H1 (cell line): ENCODE measurements around the gene RNU6-1. TPM values are rescaled to one million over a fixed set of nuclear protein-coding genes. Genes with fewer than 3 reads are reported as not detected.

Experiments
- CTCF ChIA-PET: fragments of 300-600 bp; sonication (Branson Sonifier 250); formaldehyde crosslinking; loops from one replicate; lab custom pipeline; 2021; ENCODE audit not compliant: partially characterized antibody; lab: Charles Lee
- POLR2A ChIA-PET: fragments of 300-600 bp; sonication (Branson Sonifier 250); formaldehyde crosslinking; loops from one replicate; lab custom pipeline; 2021; ENCODE audit warnings: inconsistent platforms; ENCODE audit not compliant: partially characterized antibody; lab: Charles Lee
- DNase-seq, 2 experiments: peaks; one replicate each; pipeline versions ENCODE4 v3.0.0 to v3.0.0-alpha.2; 2010 to 2022; ENCODE audit warnings: low spot score in 2 of 2, low read depth in 1 of 2, mixed read lengths in 1 of 2
- FAIRE-seq: peaks from 2 replicates; lab custom pipeline; 2011; peaks lifted over from hg19 to GRCh38; lab: Jason Lieb, UNC
- H2AFZ ChIP-seq: 2 replicates; pipeline ENCODE4 v1.8.1; 2012; ENCODE audit warnings: low read length, inconsistent platforms
- H2AK5ac ChIP-seq: 2 replicates; pipeline ENCODE4 v1.6.1; 2013; ENCODE audit warnings: low read depth, low read length
- H2BK120ac ChIP-seq: replicated peaks from 2 replicates; pipeline ENCODE3; 2013; ENCODE audit warnings: low read depth, low read length, inconsistent platforms
- H2BK12ac ChIP-seq: 2 replicates; pipeline ENCODE4 v1.6.1; 2013; ENCODE audit warnings: low read depth, low read length
- H2BK15ac ChIP-seq: 2 replicates; pipeline ENCODE4 v1.6.1; 2013; ENCODE audit warnings: low read length
- H2BK20ac ChIP-seq: 2 replicates; pipeline ENCODE4 v1.6.1; 2013; ENCODE audit warnings: low read length
- H2BK5ac ChIP-seq: 2 replicates; pipeline ENCODE4 v1.6.1; 2013; ENCODE audit warnings: low read depth, low read length
- H3K14ac ChIP-seq: 2 replicates; pipeline ENCODE4 v1.6.1; 2013; ENCODE audit warnings: inconsistent platforms; ENCODE audit not compliant: insufficient read length
- H3K18ac ChIP-seq: 2 replicates; pipeline ENCODE4 v1.6.1; 2013; ENCODE audit warnings: low read length; ENCODE audit errors: extremely low read depth
- H3K23ac ChIP-seq: 2 replicates; pipeline ENCODE4 v1.6.1; 2013; ENCODE audit warnings: inconsistent platforms; ENCODE audit not compliant: insufficient read length
- H3K23me2 ChIP-seq: 2 replicates; pipeline ENCODE4 v1.6.1; 2013; ENCODE audit warnings: low read depth, low read length
- H3K27ac ChIP-seq: 2 replicates; pipeline ENCODE4 v1.6.1; 2011; ENCODE audit warnings: low read depth, low read length, inconsistent platforms
- H3K27me3 ChIP-seq, 4 experiments: replicated peaks in 1 of 4; 1 replicate in 1 of 4; 2 replicates in 3 of 4; pipeline versions ENCODE4 v1.6.1 to v1.8.1; 2011 to 2013; ENCODE audit warnings: low read length in 3 of 4, mild to moderate bottlenecking in 3 of 4, inconsistent platforms in 2 of 4, mixed read lengths in 2 of 4, moderate library complexity in 1 of 4; ENCODE audit not compliant: control insufficient read depth in 3 of 4, insufficient read depth in 3 of 4; ENCODE audit errors: extremely low read depth in 1 of 4
- H3K36me3 ChIP-seq, 4 experiments: 2 replicates each; pipeline versions ENCODE4 v1.6.1 to v1.8.1; 2011 to 2013; ENCODE audit warnings: mild to moderate bottlenecking in 4 of 4, low read length in 3 of 4, moderate library complexity in 2 of 4, control low read depth in 1 of 4, inconsistent platforms in 1 of 4; ENCODE audit not compliant: insufficient read depth in 4 of 4, control insufficient read depth in 2 of 4
- H3K4ac ChIP-seq: replicated peaks from 2 replicates; pipeline ENCODE3; 2013; ENCODE audit warnings: low read length, low read depth, mixed read lengths, inconsistent platforms; ENCODE audit not compliant: insufficient read length
- H3K4me1 ChIP-seq, 4 experiments: replicated peaks in 1 of 4; 1 replicate in 1 of 4; 2 replicates in 3 of 4; pipeline versions ENCODE4 v1.6.1 to v1.8.1; 2011 to 2013; ENCODE audit warnings: low read length in 3 of 4, inconsistent platforms in 2 of 4, mixed read lengths in 1 of 4; ENCODE audit not compliant: insufficient read depth in 4 of 4, control insufficient read depth in 3 of 4
- H3K4me2 ChIP-seq, 2 experiments: 2 replicates each; pipeline versions ENCODE4 v1.6.1 to v1.8.1; 2011 to 2013; ENCODE audit warnings: low read depth in 2 of 2, low read length in 2 of 2, control low read depth in 1 of 2, inconsistent platforms in 1 of 2, mild to moderate bottlenecking in 1 of 2; ENCODE audit not compliant: insufficient read depth in 1 of 2
- H3K4me3 ChIP-seq, 4 experiments: fragments of 200-600, 300-600 bp in 1 of 4; sonication (generic), shearing (Covaris generic), sonication (Bioruptor Twin) in 1 of 4; 2 replicates each; pipeline versions ENCODE4 v1.5.1 to v1.8.1; 2011 to 2016; ENCODE audit warnings: low read length in 4 of 4, low read depth in 3 of 4, control low read depth in 2 of 4, inconsistent platforms in 2 of 4, mild to moderate bottlenecking in 2 of 4, mixed read lengths in 1 of 4, moderate library complexity in 1 of 4; ENCODE audit not compliant: insufficient read depth in 2 of 4; ENCODE audit errors: extremely low read depth in 1 of 4
- H3K56ac ChIP-seq: replicated peaks from 2 replicates; pipeline ENCODE3; 2013; ENCODE audit warnings: low read depth, mild to moderate bottlenecking, mixed read lengths, low read length, inconsistent platforms; ENCODE audit not compliant: insufficient read length
- H3K79me1 ChIP-seq: 2 replicates; pipeline ENCODE4 v1.6.1; 2013; ENCODE audit warnings: low read depth, low read length, control low read depth
- H3K79me2 ChIP-seq, 2 experiments: 2 replicates each; pipeline versions ENCODE4 v1.6.1 to v1.8.1; 2012 to 2013; ENCODE audit warnings: low read length in 2 of 2, mild to moderate bottlenecking in 2 of 2, inconsistent platforms in 1 of 2; ENCODE audit not compliant: insufficient read depth in 2 of 2, control insufficient read depth in 1 of 2
- H3K9ac ChIP-seq, 4 experiments: replicated peaks in 1 of 4; 1 replicate in 1 of 4; 2 replicates in 3 of 4; pipeline versions ENCODE4 v1.6.1 to v1.8.1; 2011 to 2013; ENCODE audit warnings: low read depth in 3 of 4, low read length in 3 of 4, control low read depth in 2 of 4, mild to moderate bottlenecking in 2 of 4, moderate library complexity in 2 of 4, inconsistent platforms in 1 of 4; ENCODE audit errors: extremely low read depth in 1 of 4
- H3K9me3 ChIP-seq, 2 experiments: 2 replicates each; pipeline versions ENCODE4 v1.6.1 to v1.8.1; 2012 to 2013; ENCODE audit warnings: mild to moderate bottlenecking in 2 of 2, moderate library complexity in 2 of 2, control low read depth in 1 of 2, inconsistent platforms in 1 of 2, low read depth in 1 of 2, low read length in 1 of 2, mixed read lengths in 1 of 2; ENCODE audit not compliant: insufficient read depth in 2 of 2
- H4K20me1 ChIP-seq, 2 experiments: replicated peaks in 1 of 2; 2 replicates each; pipeline versions ENCODE3 to v1.8.1; 2011 to 2013; ENCODE audit warnings: inconsistent platforms in 2 of 2, low read length in 2 of 2, mild to moderate bottlenecking in 1 of 2; ENCODE audit not compliant: insufficient read depth in 2 of 2, control insufficient read depth in 1 of 2
- H4K5ac ChIP-seq: 2 replicates; pipeline ENCODE4 v1.6.1; 2013; ENCODE audit warnings: low read length, low read depth, mixed read lengths, inconsistent platforms; ENCODE audit not compliant: insufficient read length
- H4K8ac ChIP-seq: 2 replicates; pipeline ENCODE4 v1.8.0; 2013; ENCODE audit warnings: mild to moderate bottlenecking, moderate library complexity, low read length, inconsistent platforms; ENCODE audit not compliant: insufficient read depth; ENCODE audit errors: extremely low read depth
- H4K91ac ChIP-seq: replicated peaks from 2 replicates; pipeline ENCODE3; 2013; ENCODE audit warnings: low read length, mixed read lengths, inconsistent platforms; ENCODE audit not compliant: insufficient read length
- JUN ChIP-seq: IDR thresholded peaks from 2 replicates; pipeline ENCODE4 v1.6.1; 2011; ENCODE audit warnings: low read depth, mild to moderate bottlenecking, improper control_type of control experiment, low read length
- WGBS, 2 experiments: shearing (Covaris generic) in 1 of 2; methylation state at CpG; one replicate each; pipeline versions ENCODE4 v1.1.6 to v1.1.7; 2013 to 2015; ENCODE audit warnings: low lambda C conversion rate in 2 of 2, mixed read lengths in 2 of 2, inconsistent platforms in 1 of 2, low coverage in 1 of 2, missing lambda C conversion rate in 1 of 2; ENCODE audit not compliant: insufficient replicate concordance in 2 of 2, insufficient coverage in 1 of 2, insufficient read length in 1 of 2; ENCODE audit errors: extremely low coverage in 1 of 2, missing lambda C conversion rate in 1 of 2; 5-methylcytosine and 5-hydroxymethylcytosine counted together
- polyA plus RNA-seq, 7 experiments: library from polyadenylated mRNA; depleted of rRNA in 3 of 7; stranded (reverse) in 5 of 7; unstranded in 2 of 7; fragments of >200 nt in 5 of 7; fragments of 200-250 nt in 2 of 7; gene quantifications; 1 replicate in 5 of 7; 2 replicates in 1 of 7; 4 replicates in 1 of 7; pipeline versions ENCODE4 v1.2.1 to v1.2.3, GENCODE V29; 2011 to 2013; ENCODE audit warnings: missing spikeins in 2 of 7, mixed read lengths in 2 of 7
- total RNA-seq: library from RNA; stranded (reverse); fragmentation: NEBNext Ultra II Directional; extraction: Animal tissue kit (Norgen Biotek cat#: 25700); gene quantifications from 2 replicates; pipeline ENCODE4 v1.2.1, GENCODE V29; 2021

RNU6-1 gene
- total and polyA plus RNA-seq, 2 of the 8 experiments (the other 6 are each of a cell fraction or from before 2014, with no cell fraction given), result not detected

DNA sequence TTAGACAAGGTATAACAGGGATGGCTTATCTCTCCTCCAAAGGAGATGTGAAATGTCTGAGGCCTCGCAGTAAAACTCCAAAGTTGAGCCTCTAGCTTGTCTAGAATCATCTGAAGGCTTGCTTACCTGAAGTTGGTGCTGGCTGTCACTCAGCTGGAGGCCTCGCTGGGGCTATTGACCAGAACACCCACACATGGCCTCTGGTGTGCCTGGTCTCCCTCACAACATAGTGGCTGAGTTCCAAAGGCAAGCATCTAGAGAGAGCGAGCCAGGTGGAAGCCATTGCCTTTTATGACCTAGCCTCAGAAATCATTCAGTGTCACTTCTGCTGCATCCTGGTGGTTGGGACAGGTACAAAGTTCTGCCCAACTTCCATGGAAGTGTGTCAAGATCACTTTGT, 17.4 kb upstream of the RNU6-1 start:
- ChIA-PET CTCF (no interaction called here), POLR2A (interaction anchor here (0.6 kb wide), 1 partner anchor 167 kb away, joined by 3 read pairs; no protein-coding TSS in a partner anchor)
- no peak overlapping the region for H2AK5ac ChIP-seq
- H2BK5ac ChIP-seq, result no peak overlapping the region; the same call in 1 of the 2 replicates
- H3K27me3 ChIP-seq, result peaks cover 0 to 2% (median 0%) of the 10 kb centered on the region in 4 experiments; a peak in 1 of 7 replicates
- WGBS, 2 experiments, result 97% methylated on average over 3 of the region's 3 CpGs; no CpG with 5 or more reads in 1 of the 2 experiments
- H4K20me1 ChIP-seq, result no peaks in the 10 kb centered on the region
- H3K27ac ChIP-seq, result no peak overlapping the region
- H3K79me1 ChIP-seq, result no peaks in the 10 kb centered on the region
- no peaks in the 10 kb centered on the region for H3K23me2 ChIP-seq
- no peak overlapping the region for H3K4me2 ChIP-seq
- no peak overlapping the region for H3K56ac ChIP-seq
- no peak overlapping the region for H2BK12ac ChIP-seq
- no peaks in the 10 kb centered on the region for H3K36me3 ChIP-seq
- H2BK20ac ChIP-seq, result no peak overlapping the region
- no peak overlapping the region for H4K91ac ChIP-seq
- no peak overlapping the region for H3K14ac ChIP-seq
- no peak overlapping the region for H4K5ac ChIP-seq
- H2BK120ac ChIP-seq, result no peak overlapping the region
- H3K9ac ChIP-seq, result no peak overlapping the region
- no peak overlapping the region for H2BK15ac ChIP-seq
- FAIRE-seq (no peak), DNase-seq (no peak)
- no peak overlapping the region for H4K8ac ChIP-seq
- peaks cover 6 to 15% (median 9%) of the 10 kb centered on the region in 4 experiments; a peak in 5 of 7 replicates for H3K4me1 ChIP-seq
- no peaks in the 10 kb centered on the region for H3K9me3 ChIP-seq
- no peaks in the 10 kb centered on the region for H3K79me2 ChIP-seq
- no peak overlapping the region for H3K23ac ChIP-seq
- no peak overlapping the region for H3K18ac ChIP-seq
- H3K4me3 ChIP-seq, result no peak overlapping the region
- no peak overlapping the region for H2AFZ ChIP-seq
- H3K4ac ChIP-seq, result no peak overlapping the region
- no peak for TF ChIP-seq JUN
